ENCODE data around the gene EAF1.
"Not testable (repeated sequence)": the region's sequence is repeated elsewhere in the genome, so short reads cannot be mapped to it uniquely, and the experiment has no call there.

EAF1 gene

GRCh38 chr3:15405448-15406050, 21.8 kb upstream of the EAF1 start:
- peak; percentile 62 for DNase-seq (ENCODE audit: low spot score)

GRCh38 chr3:15409239-15409638, 18.2 kb upstream of the EAF1 start:
- DNase-seq (ENCODE audit: low spot score): no peak

GRCh38 chr3:15409774-15410173, 17.6 kb upstream of the EAF1 start:
- DNase-seq (ENCODE audit: low spot score): no peak

- DNase-seq (ENCODE audit: low spot score): not testable (repeated sequence)
Observed at GRCh38 chr3:15410966-15411365, 16.4 kb upstream of the EAF1 start.

- no peak for DNase-seq (ENCODE audit: low spot score)
Observed at GRCh38 chr3:15420871-15421270, 6.5 kb upstream of the EAF1 start.

GRCh38 chr3:15426579-15427118, 749 bp upstream of the EAF1 start:
- no peak for DNase-seq (ENCODE audit: low spot score)

GRCh38 chr3:15427981-15428380, 583 bp downstream of the EAF1 start:
- peak; percentile 22 for DNase-seq (ENCODE audit: low spot score)

GRCh38 chr3:15428539-15428938, 1.1 kb downstream of the EAF1 start:
- DNase-seq (ENCODE audit: low spot score): peak; percentile 58

- no peak for DNase-seq (ENCODE audit: low spot score)
Observed at GRCh38 chr3:15429080-15429479, 1.7 kb downstream of the EAF1 start.

- no peak for DNase-seq (ENCODE audit: low spot score)
Observed at GRCh38 chr3:15430624-15431023, 3.2 kb downstream of the EAF1 start.

- no peak for DNase-seq (ENCODE audit: low spot score)
Observed at GRCh38 chr3:15431256-15431837, 3.9 kb downstream of the EAF1 start.

- DNase-seq (ENCODE audit: low spot score): no peak
Observed at GRCh38 chr3:15433531-15433930, 6.1 kb downstream of the EAF1 start.

GRCh38 chr3:15434756-15435155, 7.4 kb downstream of the EAF1 start:
- DNase-seq (ENCODE audit: low spot score): no peak

- no peak for DNase-seq (ENCODE audit: low spot score)
Observed at GRCh38 chr3:15436246-15436645, 8.8 kb downstream of the EAF1 start.

GRCh38 chr3:15438983-15439382, 11.6 kb downstream of the EAF1 start:
- DNase-seq (ENCODE audit: low spot score): peak; percentile 71

GRCh38 chr3:15439476-15439875, 12.1 kb downstream of the EAF1 start:
- no peak for DNase-seq (ENCODE audit: low spot score)

GRCh38 chr3:15440891-15441290, 13.5 kb downstream of the EAF1 start:
- no peak for DNase-seq (ENCODE audit: low spot score)

GRCh38 chr3:15443826-15444524, 16.6 kb downstream of the EAF1 start:
- DNase-seq (ENCODE audit: low spot score): peak; percentile 22

- no peak for DNase-seq (ENCODE audit: low spot score)
Observed at GRCh38 chr3:15449489-15450224, 22.3 kb downstream of the EAF1 start.

- no peak for DNase-seq (ENCODE audit: low spot score)
Observed at GRCh38 chr3:15450438-15451215, 23.2 kb downstream of the EAF1 start.

GRCh38 chr3:15451216-15452113, 24.1 kb downstream of the EAF1 start:
- no peak for DNase-seq (ENCODE audit: low spot score)

All from AG20443 (cell line).